Renal cortex interstitium (tissue), 11 donors: ENCODE measurements around the gene TPRKB. TPM values are rescaled to one million over a fixed set of nuclear protein-coding genes. Genes with fewer than 3 reads are reported as not detected.
"Not testable (repeated sequence)": the region's sequence is repeated elsewhere in the genome, so short reads cannot be mapped to it uniquely, and the experiment has no call there.

ENCODE experiments used
- DNase-seq, 11 donors: peaks; one replicate each; pipeline ENCODE4 v3.0.0-alpha.2; 2013; ENCODE audit warnings: low read depth in 9 of 11, low spot score in 4 of 11; ENCODE audit errors: extremely low read depth in 1 of 11
- polyA plus RNA-seq, 3 donors: library from polyadenylated mRNA; unstranded; fragments of 120-200 nt; gene quantifications; one replicate each; pipeline ENCODE4 v1.2.1, GENCODE V29; 2013; ENCODE audit not compliant: insufficient read length in 3 of 3

TPRKB gene
- polyA plus RNA-seq, 3 donors = 64.6 to 84.2 (median 75.5) TPM

DNA sequence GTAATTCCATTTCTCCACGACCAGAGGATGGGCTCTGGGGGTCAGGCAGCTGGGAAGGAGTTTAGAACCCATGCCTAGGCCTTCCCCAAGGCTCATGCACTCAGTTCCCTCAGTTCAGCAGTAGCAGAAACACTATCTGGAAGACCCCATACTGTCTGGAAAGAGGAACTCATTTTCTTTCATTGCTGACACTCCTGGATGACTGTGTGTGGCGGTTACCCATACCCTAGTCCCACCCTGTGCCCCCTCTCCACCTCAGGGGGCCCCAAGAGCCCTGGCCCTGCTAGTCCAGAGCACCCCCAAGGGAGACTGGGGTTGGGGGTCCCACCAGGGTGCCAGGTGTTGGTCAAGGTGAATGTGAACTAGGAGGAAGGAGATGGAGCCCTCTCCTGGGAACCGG is 29.5 kb downstream of the TPRKB start:
- DNase-seq = no peak

DNA sequence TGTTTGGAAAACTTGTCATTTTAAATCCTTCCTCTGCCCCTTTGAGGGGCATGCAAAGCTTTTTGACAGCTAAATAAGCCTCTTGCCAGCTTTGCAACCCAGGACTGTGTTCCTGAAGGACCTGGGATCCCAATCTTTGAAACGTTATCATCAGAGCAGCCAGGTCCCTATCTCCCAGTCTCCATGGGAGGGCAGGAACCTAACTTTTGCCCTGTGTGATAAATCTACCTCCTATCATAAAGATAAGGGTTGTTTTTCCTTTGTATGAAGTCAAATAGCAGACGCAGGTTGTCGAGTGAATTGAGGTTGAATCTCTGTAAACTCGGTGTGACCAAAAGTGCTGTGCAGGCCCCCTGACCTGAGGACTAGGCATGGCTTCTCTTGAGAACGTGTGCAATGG is 30.1 kb downstream of the TPRKB start:
- DNase-seq = no peak

DNA sequence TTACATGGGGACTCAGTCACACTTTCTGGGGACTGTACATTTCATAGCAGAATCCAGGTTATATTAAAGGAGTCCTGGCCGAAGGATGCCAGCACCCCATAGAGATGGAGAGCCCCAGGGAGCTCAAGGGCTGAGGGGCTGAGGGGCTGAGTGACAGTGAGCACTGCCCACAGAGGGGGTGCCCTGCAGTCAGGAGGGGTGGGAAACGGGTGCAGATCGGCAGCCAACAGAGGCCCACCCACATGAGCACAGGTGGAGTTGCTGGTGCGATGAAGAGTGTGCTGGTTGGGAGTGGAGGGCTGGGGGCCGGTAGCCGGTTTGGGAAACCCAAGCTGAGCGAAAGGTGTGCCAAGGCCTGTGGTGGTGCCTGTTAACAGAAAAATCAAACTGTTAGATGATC is 32.1 kb downstream of the TPRKB start:
- no peak for DNase-seq

DNA sequence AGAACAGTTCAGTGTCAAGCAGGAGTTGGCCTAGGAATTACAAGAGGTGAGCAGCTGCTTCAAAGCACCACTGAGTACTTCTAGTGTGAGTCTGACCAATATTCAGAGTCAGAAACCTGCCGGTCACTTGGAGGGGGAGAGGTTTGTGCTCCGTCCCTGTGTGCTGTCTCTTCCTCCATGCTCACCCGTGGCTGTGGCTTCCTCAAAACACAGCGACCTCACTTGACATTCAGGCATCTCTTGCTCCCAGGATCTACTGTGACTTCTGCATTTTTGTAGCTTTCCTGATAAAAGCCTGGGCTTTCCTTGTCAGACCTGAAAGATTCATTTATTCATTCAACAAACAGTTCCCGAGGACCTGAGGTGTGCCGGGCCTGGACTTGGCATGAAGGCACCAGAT is 32.9 kb downstream of the TPRKB start:
- no peak for DNase-seq

DNA sequence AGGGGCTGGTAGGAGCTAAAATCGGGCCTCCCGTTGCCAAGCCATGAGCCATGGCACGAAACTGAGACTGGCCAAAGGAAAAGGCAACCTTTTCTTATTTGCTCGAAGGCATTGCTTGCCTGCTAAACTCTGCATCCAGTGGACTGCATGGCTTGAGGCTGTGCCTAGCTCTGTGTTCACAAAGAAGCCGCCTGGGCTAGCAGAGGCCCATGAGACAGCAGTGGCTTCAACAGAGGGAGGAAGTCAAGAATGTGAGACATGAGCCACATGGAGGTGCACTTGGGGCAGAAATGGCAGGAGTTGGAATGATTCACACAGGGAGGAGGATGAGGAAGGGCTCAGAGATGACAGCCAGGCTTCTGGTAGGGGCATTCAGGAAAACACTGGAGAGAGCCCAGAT is 33.5 kb downstream of the TPRKB start:
- DNase-seq = no peak

DNA sequence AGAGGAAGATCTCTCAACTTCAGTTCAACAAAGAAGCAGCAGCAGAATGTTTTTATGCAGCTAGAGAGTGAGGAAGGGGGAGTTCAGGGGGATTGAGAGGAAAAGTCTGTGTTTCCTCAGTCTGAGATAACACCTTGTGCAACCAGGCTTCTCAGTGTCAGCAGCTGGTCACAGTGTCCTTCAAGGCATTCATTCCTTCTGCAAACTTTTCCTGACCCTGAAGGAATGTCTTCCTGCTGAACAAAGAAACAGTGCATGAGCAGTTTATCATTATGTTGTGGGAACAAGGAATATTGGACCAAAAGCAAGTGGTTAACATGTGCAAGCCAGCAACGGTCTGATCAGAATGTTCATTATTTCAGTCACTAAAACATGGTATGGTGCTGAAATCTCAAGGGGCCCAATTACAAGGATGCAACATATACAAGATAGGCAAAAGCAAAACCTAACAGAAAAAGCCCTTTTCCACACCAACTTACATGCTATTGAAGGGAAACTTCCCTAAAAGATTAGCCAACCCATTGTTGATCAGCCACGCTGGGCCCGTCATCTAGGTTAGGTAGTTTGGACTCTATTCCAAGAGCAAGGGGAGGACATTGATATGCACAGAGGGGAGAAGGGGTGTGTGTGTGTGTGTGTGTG is 34.2 kb downstream of the TPRKB start:
- DNase-seq = peak in 1 of 11 donors; percentile 39

DNA sequence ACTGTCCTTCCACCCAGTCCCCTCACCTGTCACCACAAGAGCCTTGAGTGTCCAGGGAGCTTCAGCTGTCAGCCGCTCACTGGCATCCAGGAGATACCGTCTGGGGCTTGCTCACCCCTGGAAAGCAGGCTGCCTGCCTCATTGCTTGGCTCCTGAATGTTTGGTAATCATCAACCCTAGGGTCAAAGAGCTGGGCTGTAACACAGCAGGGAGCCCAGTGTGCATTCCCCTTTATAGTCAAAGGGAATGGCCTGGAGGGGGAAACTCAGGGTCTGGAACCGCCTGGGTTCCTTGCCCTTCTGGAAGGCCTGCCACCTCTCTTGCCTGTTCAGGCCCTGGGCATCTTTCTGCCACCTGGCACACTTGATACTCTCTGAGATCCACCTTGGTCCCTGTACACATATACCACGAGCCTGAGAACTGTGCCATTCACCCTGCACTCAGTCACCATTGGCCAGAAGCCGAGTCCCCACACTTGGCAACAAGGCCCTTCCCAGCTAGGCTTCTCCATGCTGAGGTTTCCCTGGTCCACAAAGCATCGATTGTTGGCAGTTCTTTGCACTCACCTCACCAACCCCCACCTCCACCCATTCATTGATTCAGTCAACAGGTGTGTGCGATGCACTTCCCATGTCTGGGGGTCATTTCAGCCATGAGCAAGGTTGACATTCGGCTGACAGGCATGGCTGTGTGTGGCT is 35.0 kb downstream of the TPRKB start:
- no peak for DNase-seq

DNA sequence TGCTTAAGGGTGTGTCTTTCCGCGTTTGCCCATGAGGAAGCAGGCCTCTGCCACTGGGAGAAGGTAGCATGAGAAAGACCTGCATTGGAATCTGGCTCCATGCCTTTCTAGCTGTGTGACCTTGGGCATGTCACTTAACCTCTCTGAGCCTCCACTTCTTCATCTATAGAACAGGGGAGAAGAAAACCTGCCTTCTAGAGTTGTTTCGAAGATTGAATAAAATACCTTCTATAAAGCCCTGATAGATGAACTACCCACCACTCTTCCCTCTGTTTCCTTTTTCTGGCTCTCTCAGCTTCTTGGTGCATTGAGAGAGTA is 35.7 kb downstream of the TPRKB start:
- DNase-seq = not testable (repeated sequence)

DNA sequence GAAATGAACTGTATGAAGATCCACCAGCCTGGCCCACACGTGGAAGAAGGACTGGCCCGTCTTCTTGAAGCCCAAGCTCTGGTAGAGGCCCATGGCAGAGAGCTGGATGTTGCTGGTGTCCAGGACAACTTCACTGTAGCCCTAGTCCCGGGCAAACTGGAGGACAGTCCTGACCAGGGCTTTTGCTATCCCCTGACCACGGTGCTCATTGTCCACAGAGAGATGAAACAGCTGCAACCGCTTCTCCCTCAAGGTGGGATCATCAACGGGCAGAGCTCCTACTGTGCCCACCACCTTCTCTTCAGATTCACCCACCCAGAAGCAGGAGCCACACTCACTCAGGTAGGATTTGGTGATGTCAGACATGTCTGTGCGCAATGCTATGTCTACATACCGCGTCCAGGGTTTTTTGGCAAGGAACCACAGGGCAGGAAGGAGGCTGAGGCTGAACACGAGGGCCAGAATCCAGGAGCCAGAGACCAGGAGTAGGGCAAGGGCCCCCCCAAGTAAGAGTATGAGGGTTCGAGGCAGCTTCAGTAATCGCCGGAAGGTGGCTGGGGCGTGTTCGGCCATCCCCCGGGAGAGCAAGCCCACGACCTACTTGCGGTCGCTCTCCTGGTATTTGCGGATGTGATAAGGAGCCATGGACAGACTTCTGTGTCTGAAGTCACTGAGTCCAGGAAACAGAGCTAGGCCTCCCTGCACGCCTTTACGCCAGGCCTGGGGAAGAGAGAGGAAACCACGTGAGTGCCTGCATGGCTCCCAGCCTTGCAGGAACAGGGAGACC is 36.3 kb downstream of the TPRKB start:
- DNase-seq = no peak

DNA sequence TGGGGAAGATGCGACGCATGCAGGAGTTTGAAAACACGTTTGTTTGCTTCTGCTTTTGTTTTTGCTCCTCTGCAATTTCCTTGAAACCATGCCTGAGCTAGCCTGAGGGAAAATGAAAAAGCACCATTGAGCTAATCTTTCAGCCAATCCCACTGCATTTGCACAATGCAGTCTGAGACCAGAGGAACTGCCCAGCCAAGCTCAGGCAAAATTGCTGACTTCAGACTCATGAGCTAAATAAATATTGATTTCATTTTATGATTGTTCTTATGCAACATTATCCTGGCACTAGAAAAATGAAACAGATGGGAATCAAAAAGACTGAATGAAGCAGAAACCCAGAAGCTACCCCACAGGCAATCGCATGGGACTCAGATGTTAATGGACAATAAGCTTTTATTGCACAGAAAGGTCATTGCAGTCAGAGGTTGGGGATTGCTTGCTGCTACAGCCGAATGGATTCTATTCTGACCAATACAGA is 37.0 kb downstream of the TPRKB start:
- DNase-seq = no peak

DNA sequence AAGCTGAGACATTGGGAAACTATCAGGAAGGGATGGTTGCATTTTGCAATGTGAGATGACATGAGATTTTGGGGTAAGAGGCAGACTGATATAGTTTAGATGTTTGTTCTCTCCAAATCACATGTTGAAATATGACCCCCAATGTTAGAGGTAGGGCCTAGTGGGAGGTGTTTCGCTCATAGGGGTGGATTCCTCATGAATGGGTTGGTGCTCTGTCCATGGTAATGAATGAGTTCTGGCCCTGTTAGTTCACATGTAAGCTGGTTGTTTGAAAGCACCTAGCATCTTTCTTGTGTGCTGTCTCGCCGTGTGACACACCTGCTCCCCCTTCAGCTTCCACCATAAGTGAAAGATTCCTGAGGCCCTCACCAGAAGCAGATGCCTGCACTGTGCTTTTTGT is 37.7 kb downstream of the TPRKB start:
- no peak for DNase-seq

DNA sequence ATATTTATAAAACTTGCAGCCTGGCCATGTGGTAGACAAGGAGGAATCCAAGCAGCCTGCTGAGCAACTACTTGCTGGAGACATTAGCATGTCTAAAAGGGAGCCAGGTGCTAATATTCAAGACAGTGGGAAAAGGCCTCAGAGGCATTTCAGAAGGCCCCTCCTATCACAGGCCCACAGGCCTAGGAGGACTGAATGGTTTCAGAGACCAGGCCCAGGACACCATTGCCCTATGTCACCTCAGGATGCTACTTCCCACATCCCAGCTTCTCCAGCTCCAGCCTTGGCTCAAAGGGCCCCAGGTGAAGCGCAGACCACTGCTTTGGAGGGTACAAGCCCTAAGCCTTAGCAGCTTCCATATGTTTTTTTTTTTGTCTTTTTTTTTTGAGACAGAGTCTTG is 39.0 kb downstream of the TPRKB start:
- no peak for DNase-seq

DNA sequence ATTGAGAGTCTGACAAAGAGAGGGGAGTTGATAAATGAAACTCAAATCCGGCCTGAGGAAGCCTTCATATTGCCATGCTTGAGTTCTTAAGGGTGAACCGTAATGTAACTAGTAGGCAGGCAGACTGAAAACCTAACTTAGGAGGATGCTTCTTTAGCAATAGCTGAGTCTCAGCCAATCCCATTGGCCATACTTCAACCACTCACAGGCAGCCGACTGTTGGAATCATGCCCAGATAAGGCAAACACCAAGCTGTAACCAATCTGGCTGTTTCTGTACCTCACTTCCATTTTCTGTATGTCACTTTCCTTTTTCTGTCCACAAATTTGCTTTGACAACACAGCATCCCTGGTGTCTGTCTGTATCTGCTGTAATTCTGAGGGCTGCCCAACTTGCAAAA is 39.5 kb downstream of the TPRKB start:
- no peak for DNase-seq

DNA sequence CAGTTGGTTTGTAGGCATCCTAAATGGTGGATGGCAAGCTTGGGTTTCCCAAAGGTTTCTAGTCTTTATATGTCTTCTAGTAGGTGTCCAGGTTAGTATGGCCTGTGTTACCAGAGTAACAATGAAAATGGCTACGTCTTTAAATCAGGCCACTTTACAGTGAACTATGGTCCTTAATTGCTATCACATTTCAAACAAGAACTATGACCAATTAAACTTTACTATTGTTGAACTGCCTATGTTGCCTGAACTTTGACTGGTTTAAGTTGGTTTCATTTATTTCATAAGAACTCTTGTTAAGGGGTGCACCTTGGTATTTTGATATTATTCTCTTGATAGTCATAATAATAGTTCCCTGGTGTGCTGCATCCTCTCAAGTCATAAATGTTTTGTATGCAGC is 40.2 kb downstream of the TPRKB start:
- DNase-seq = not testable (repeated sequence)

DNA sequence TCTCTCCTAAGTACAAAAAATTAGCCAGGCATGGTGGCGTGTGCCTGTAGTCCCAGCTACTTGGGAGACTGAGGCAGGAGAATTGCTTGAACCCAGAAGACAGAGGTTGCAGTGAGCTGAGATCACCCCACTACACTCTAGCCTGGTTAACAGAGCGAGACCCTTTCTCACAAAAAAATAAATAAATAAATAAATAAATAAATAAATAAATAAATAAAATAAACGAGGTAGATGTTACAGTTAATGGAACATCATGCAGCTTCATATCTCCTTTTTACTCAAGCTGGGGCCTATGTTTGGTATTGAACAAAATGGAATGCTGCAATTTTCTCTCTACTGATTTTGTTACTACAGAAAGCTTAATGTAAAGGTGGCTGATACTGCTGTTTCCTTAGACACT is 40.6 kb downstream of the TPRKB start:
- DNase-seq = not testable (repeated sequence)

DNA sequence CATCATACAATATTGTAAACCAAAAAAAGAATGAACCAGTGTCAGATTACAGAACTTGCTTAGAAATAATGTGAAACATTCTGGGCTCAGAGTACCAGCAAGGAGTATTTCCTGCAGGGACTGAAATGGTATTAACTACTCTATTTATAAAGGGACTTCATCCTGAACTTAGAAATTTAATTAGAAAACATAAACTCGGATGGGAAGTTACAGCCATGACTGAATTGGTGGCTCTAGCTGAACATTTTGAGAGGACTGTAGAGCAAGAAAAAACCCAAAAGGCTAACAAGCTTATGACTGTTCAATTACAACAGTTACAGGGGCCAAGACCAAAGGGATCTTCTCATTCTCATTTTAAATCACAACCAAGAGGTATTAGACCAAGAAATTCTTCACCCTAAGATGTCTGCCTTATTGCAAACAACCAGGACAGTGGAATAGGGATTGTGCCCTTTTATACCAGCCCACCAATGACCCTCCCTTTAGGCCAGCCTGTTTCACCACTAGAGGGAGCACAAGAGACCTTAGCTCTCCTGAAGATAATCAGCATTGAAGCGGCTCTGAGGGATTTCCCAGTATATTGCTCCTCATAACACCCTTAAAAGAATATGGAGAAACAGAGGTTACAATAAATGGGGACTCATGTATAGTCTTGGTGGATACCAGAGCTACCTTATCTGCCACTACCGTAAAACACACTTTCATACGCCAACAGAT is 46.6 kb downstream of the TPRKB start:
- not testable (repeated sequence) for DNase-seq

DNA sequence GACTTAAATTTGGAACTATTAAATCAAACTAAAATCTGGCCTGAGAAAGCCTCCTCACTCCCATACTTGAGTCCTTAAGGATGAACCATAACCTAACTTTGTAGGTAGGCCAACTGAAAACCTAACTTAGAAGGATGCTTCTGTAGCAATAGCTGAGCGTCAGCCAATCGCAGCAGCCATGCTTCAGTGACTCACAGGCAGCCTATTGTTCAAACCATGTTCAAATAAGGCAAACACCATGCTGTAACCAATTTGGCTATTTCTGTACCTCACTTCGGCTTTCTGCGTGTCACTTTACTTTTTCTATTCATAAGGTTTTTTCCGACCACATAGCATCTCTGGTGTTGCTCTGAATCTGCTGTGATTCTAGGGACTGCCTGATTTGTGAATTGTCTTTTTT is 48.7 kb downstream of the TPRKB start:
- DNase-seq = not testable (repeated sequence)

DNA sequence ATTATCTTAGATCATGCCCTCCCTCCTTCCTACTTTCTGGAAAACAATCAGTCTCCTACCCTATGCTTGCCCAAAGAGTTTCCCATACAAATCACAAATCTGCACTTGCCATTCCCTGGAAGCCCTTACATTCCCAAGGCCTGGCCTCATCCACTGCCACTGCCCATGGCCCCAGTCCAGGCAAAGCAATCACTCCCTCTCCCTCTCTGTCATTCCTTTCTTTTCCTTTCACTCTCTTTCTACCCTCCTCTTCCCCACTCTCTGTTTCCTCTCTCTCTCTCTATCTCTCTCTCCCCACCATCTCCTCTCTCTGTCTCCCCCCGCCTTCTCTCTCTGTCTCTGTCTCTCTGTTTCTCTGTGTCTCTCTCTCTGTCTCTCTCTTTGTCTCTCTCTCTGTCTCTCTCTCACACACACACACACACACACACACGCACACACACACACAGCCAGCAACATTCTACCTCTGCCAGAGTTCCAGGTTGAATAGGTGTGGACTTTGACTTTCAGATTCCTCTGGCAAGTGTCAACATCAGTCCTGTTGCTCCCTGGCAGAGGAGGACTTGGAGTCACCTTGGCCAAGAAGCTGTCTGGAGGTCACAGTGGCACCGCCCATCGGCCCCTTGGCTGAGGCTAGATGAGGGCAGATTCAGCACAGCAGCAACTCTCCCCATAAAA is 51.2 kb downstream of the TPRKB start:
- DNase-seq = peak in 1 of 11 donors; percentile 14

DNA sequence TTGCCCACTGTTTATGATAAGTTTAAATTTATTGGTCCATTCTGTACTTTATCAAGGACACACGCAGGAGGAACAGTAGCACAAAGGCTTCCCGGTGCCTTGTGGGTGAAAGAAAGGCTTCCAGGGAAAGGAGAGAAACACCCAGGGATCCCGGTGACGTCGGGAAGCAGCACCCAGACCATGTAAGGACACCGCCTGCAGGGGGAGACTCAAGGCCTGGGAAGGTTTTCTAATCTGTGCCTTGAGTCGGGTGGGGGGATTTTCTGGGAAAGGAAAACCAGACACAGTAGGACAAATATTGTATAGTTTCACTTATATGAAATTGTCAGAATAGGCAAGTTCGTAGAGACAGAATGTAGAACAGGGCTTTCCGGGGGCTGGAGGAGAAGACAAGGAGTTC is 52.2 kb downstream of the TPRKB start:
- not testable (repeated sequence) for DNase-seq
